ENCODE measurements around the gene MT1HL1.

Gene MT1HL1

GRCh38 chr1:236978740-236979139 is 25.5 kb downstream of the MT1HL1 start:
- DNase-seq (ENCODE audit: low read depth, low spot score): no peak

GRCh38 chr1:236975461-236975860 is 28.8 kb downstream of the MT1HL1 start:
- DNase-seq (ENCODE audit: low read depth, low spot score): no peak

- peak; percentile 44 for DNase-seq (ENCODE audit: low read depth, low spot score)
Observed at GRCh38 chr1:236974025-236974424, 30.2 kb downstream of the MT1HL1 start.

- DNase-seq (ENCODE audit: low read depth, low spot score): no peak
Observed at GRCh38 chr1:236966636-236967035, 37.6 kb downstream of the MT1HL1 start.

GRCh38 chr1:236963920-236964319 is 40.3 kb downstream of the MT1HL1 start:
- DNase-seq (ENCODE audit: low read depth, low spot score): no peak

DNA sequence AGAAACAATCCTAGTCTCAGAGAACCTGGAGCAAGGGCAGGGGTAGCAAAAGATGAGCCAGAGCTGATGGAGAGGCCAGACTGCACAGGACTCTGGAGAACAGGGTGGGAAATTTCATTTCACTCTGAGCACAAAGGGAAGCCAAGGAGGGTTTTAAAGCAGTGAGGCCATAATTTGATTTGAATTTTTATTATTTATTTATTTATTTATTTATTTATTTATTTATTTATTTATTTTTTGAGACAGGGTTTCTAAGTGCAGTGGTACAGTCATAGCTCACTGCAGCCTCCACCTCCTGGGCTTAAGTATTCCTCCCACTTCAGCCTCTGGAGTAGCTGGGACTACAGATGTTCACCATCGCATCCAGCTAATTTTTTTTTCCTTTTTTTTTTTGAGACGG is 45.1 kb downstream of the MT1HL1 start:
- DNase-seq (ENCODE audit: low read depth, low spot score): no peak

DNA sequence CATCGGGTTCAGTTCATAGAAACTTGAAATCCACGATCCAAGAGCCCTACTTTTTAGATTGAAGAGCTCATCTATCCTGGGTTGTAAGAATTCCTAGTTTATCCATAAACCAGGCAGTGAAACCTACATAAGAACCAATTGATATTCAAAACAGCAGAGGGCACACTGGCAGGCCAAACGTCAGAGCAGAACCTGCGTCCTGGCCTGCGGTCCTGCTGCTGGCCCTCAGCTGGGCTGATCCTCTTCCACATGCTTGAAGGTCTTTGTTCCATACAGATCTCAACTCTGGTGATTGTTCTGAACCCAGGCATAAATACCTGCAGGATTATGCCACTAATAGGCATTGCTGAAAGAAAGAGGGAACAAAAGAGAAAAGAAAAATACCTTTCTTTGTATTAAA is 47.0 kb downstream of the MT1HL1 start:
- DNase-seq (ENCODE audit: low read depth, low spot score): no peak
